Osteoblast (primary cell): Measurements from ENCODE around the gene VPS52. TPM values are rescaled to one million over a fixed set of nuclear protein-coding genes. Genes with fewer than 3 reads are reported as not detected.

Experiments
- DNase-seq: peaks from one replicate; pipeline ENCODE4 v3.0.0; 2011; ENCODE audit warnings: low spot score, mixed read lengths; ENCODE audit not compliant: insufficient read length; ENCODE audit errors: missing footprints
- H2AFZ ChIP-seq: 2 replicates; pipeline ENCODE4 v1.6.0; 2011; ENCODE audit warnings: mild to moderate bottlenecking, low read length
- H3K27ac ChIP-seq: 2 replicates; pipeline ENCODE4 v1.5.1; 2011; ENCODE audit warnings: mild to moderate bottlenecking, low read depth, low read length, moderate library complexity
- H3K27me3 ChIP-seq: 2 replicates; pipeline ENCODE4 v1.6.0; 2012; ENCODE audit warnings: mild to moderate bottlenecking, control low read depth, inconsistent platforms, low read length, moderate library complexity; ENCODE audit not compliant: insufficient read depth
- H3K36me3 ChIP-seq: 2 replicates; pipeline ENCODE4 v1.5.1; 2011; ENCODE audit warnings: mild to moderate bottlenecking, low read length, control low read depth, moderate library complexity; ENCODE audit not compliant: insufficient read depth
- H3K4me1 ChIP-seq: 2 replicates; pipeline ENCODE4 v1.5.1; 2011; ENCODE audit warnings: mild to moderate bottlenecking, low read length, control low read depth, moderate library complexity; ENCODE audit not compliant: insufficient read depth
- H3K4me2 ChIP-seq: 2 replicates; pipeline ENCODE4 v1.6.0; 2011; ENCODE audit warnings: mild to moderate bottlenecking, low read length; ENCODE audit not compliant: insufficient read depth
- H3K4me3 ChIP-seq: fragments of 200-600 bp; sonication (generic); 3 replicates; pipeline ENCODE4 v1.5.1; 2012; ENCODE audit warnings: mild to moderate bottlenecking, low read length, inconsistent platforms; ENCODE audit not compliant: insufficient read depth
- H3K79me2 ChIP-seq: 2 replicates; pipeline ENCODE4 v1.6.0; 2012; ENCODE audit warnings: mild to moderate bottlenecking, low read length, control low read depth, inconsistent platforms; ENCODE audit not compliant: insufficient read depth
- H3K9me3 ChIP-seq: 2 replicates; pipeline ENCODE4 v1.5.1; 2011; ENCODE audit warnings: low read depth, low read length, control low read depth
- H4K20me1 ChIP-seq: 2 replicates; pipeline ENCODE4 v1.6.0; 2012; ENCODE audit warnings: mild to moderate bottlenecking, low read length, control low read depth; ENCODE audit not compliant: insufficient read depth
- total RNA-seq: library from RNA; depleted of rRNA; stranded (reverse); fragments of >200 nt; gene quantifications from 2 replicates; pipeline ENCODE4 v1.2.3, GENCODE V29; 2012
- TF ChIP-seq, protein P1 (sequence below): IDR thresholded peaks from 2 replicates; pipeline ENCODE4 v1.5.1; 2011; ENCODE audit warnings: mild to moderate bottlenecking, low read depth, low read length, moderate library complexity; ENCODE audit errors: extremely low read depth

Gene VPS52
- total RNA-seq, 1 donor, result 42.7 TPM

DNA sequence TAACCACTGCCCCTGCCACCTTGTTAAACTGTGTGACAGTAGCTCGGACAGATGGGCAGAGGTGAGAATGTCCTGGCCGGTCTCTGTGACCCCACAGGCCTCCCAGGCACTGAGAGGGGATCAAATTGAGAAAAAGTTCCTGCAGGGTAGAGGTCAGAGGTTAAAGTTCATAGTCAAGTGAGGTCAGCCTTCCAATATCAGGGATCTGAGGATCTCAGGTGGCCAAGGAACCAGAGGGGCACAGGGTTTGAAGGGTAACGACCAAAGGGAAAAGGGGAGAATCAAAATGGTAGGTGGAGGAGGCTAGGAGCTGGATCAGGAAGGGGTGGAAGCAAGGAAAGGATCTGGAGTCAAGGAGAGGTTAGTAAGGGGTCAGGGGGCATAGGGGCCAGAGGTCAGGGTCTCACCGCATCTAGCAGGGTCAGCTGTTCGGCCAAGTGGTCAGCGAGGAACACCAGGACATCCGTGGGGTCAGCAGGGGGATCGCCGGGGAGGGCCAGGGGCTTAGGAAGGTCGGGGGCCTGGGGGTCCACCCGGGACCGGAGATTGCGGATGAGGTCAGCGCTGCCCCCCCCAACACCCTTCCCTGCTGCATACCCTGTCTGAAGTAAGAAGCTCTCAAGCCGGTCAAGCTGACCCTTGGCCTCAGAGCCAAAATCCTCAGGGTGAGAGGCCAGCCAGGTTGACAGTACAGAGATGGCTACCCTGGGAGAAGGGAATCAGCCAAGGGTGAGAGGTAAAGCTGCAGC lies 24.1 kb upstream of the VPS52 start:
- Histone ChIP-seq H3K4me3 (no peak overlapping the region), H4K20me1 (no peaks in the 10 kb centered on the region), H3K27ac (no peak overlapping the region), H3K36me3 (peaks cover 28% of the 10 kb centered on the region), H3K9me3 (no peaks in the 10 kb centered on the region), H2AFZ (no peak overlapping the region), H3K79me2 (peaks cover 16% of the 10 kb centered on the region), H3K27me3 (no peaks in the 10 kb centered on the region), H3K4me1 (peaks cover 2% of the 10 kb centered on the region), H3K4me2 (no peak overlapping the region)
- DNase-seq, result peak; percentile 37
- TF ChIP-seq, protein P1, sequence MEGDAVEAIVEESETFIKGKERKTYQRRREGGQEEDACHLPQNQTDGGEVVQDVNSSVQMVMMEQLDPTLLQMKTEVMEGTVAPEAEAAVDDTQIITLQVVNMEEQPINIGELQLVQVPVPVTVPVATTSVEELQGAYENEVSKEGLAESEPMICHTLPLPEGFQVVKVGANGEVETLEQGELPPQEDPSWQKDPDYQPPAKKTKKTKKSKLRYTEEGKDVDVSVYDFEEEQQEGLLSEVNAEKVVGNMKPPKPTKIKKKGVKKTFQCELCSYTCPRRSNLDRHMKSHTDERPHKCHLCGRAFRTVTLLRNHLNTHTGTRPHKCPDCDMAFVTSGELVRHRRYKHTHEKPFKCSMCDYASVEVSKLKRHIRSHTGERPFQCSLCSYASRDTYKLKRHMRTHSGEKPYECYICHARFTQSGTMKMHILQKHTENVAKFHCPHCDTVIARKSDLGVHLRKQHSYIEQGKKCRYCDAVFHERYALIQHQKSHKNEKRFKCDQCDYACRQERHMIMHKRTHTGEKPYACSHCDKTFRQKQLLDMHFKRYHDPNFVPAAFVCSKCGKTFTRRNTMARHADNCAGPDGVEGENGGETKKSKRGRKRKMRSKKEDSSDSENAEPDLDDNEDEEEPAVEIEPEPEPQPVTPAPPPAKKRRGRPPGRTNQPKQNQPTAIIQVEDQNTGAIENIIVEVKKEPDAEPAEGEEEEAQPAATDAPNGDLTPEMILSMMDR, result no peak

DNA sequence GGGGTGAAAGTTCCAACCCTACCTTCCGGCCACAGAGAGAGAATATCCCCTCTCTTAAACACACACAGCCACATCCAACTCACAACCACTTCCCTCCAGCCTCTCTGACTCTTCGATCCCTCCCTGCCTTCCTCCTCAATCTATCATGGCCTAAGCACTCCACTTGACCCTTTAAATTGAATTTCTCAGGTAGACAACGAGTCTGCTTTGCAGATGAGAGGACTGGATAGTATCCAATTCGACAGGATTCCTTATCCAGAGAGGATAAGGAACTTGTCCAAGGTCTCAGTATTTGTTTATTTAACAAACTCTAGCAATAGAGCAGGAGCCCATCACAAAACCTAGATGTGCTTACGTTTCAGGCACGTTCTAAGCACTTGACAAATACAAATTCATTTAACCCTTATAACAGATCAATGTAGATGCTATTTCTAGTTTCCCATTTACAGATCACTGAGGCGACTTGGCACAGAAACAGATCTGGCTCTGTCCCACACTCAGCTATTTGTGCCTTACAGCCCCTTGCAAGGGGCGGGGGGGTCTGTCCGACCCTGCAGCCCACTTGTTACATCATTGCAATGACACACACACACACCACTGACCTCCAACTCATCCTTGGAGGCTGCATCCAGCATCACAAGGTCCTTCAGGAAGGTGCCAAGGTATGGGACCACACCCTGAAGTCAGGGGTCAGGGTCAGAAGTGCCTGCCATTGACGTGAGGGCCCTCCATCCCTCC lies 22.6 kb upstream of the VPS52 start:
- TF ChIP-seq, protein P1, result no peak
- peaks cover 28% of the 10 kb centered on the region for H3K36me3 ChIP-seq
- H3K9me3 ChIP-seq, result no peaks in the 10 kb centered on the region
- peak; percentile 74 for DNase-seq
- H4K20me1 ChIP-seq, result no peaks in the 10 kb centered on the region
- H3K4me2 ChIP-seq, result no peak overlapping the region
- no peak overlapping the region for H2AFZ ChIP-seq
- H3K27me3 ChIP-seq, result no peaks in the 10 kb centered on the region
- no peak overlapping the region for H3K4me3 ChIP-seq
- peaks cover 27% of the 10 kb centered on the region for H3K79me2 ChIP-seq
- no peak overlapping the region for H3K27ac ChIP-seq
- peaks cover 11% of the 10 kb centered on the region for H3K4me1 ChIP-seq

DNA sequence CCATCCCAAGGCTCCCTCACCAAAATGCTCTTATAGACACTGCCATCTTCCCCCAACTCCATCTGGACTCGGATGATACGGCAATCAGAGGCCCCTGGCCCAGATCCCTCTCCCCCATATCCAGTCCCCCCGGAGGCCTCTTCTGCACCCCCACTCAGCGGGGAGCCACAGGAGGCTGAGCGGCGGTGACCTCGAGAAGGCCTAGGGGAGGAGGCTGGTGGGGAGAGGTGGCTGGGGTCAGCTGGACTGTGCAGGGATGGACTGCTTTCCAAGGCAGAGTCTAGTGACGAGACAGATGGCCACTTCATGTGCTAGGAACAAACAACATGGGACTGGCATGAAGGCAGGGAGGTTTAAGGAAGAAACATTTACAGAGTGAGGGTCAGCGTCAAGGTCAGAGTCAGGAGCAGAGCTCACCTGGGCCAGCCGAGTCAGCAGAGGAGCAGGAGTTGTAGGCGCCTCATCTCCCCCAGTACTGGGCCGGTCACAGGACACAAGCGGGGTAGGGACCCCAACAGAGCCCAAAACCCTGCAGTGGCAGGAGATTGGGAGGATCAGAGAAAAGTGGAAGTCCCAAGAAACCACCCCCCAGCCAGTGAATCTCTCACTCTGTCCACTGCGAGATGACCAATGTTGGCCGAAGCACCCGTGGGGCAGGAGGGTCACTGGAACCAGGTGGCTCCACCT lies 21.5 kb upstream of the VPS52 start:
- Histone ChIP-seq H2AFZ (no peak overlapping the region), H3K36me3 (peaks cover 28% of the 10 kb centered on the region)

More for the DNA sequence above, 21.5 kb upstream of the VPS52 start:
- H3K9me3 ChIP-seq, result no peaks in the 10 kb centered on the region
- H3K4me3 ChIP-seq, result no peak overlapping the region
- peaks cover 15% of the 10 kb centered on the region for H3K4me1 ChIP-seq
- TF ChIP-seq, protein P1, result no peak
- H3K27me3 ChIP-seq, result no peaks in the 10 kb centered on the region
- no peaks in the 10 kb centered on the region for H4K20me1 ChIP-seq
- H3K79me2 ChIP-seq, result peaks cover 36% of the 10 kb centered on the region
- H3K4me2 ChIP-seq, result no peak overlapping the region
- no peak overlapping the region for H3K27ac ChIP-seq
- DNase-seq, result peak; percentile 69
